OCI-M2 (cell line): ENCODE results near the gene TTC16.
A peak's percentile ranks its signal among the peaks of the same experiment; 100 is the strongest.

Experiments
- DNase-seq: peaks from one replicate; lab custom pipeline; 2025; ENCODE audit not compliant: unreplicated experiment; lab: John Stamatoyannopoulos, UW

Gene TTC16

DNA sequence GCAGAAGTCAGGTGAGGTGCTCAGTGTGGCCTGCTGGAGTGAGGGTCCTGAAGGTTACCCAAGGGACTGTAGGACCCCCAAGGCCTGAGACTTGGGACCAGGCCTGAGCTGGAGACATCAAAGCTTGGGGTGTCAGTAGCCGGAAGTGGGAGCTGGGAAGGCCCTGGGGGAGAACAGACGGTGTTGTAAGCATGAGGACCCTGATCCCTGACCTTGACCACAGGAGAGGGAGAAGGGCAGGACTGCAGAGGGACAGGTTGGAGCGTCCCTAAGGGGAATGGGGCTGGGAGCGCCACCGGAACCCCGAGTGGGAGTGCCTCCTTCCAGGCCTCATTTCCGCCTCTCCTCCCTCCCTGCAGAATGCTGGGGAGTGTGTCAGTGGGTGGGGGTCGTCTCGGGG lies 533 bp downstream of the TTC16 start:
- DNase-seq = no peak

DNA sequence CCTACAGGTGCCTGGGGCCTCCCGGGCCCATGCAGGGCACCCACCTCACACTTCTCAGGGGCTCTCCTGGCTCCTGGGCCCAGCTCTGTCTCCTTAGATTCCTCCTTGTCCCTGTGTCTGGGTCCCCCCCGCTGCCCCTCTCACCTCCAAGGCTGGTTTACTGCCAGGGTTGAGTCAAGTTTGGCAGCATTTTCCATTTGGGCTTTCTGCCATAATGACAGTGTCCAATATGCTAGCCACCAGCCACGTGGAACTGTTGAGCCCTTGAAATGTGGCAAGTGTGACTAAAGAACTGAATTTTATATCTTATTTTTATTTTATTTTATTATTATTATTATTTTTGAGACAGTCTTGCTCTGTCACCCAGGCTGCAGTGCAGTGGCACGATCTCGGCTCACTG lies 1.9 kb downstream of the TTC16 start:
- DNase-seq = no peak

DNA sequence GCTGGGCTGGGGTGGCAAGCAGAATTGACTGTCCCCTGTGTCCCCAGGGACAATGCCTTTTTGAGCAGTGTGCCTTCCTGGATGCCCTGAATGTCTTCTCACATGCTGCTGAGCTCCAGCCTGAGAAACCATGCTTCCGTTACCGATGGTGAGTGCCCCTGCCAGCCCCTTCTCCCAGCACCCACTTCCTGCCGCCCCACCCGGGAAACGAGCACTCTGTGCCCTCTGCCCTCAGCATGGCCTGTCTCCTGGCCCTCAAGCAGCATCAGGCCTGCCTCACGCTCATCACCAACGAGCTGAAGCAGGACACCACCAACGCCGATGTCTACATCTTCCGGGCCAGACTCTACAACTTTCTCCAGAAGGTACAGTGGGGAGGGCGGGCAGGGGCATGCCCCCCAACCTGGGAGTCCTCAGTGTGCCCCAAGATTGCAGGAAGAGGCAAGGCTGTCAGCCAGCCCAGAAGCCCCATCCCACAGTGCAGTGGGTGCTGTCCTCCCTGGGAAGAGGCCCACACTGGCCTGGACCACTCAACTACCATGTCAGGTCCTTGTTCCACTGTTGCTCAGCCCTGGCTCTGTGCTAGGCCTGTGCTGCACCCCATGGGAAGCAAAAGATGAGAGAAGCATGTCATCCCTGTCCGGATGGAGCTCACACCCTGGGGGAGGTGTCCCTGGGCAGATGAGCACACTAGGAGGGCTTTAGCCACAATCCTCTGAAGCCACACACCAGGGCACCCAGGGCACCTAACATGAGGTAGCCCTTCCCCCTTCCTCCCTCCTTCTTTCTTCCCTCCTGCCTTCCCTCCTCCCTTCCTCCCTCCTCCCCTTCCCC lies 4.4 kb downstream of the TTC16 start:
- DNase-seq = no peak

DNA sequence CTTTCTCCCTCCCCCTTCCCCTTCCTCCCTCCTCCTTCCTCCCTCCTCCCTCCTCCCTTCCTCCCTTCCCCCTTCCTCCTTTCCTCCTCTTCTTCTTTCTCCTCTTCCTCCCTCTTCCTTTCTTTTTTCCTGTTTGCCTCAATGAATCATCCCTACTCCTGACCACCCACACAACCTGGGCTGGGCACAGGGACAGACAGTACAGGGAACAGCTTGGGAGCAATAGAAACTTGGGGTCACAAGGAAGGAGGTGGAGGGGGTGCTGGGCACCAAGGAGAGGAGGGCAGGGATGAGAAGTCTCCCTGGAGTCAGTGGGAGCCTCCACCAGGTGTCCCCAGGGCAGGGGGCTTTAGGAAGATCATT lies 5.0 kb downstream of the TTC16 start:
- no peak for DNase-seq

DNA sequence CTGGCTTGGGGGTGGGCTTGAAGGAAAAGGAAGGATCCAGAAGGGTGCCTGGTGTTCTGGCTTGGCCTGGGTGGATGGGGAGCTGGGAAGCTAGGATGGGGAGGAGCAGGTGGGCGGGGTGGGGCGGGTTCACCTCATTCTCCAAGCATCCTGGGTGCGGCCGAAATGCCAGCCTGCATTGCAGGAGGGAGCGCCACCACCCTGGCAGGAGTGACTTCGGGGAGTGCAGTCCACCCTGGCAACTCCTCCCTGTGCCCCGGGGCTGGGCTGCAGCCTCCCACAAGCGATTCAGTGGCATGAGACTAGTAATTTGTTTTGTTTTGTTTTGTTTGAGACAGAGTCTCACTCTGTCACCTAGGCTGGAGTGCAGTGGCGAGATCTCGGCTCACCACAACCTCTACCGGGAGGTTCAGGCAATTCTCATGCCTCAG lies 5.5 kb downstream of the TTC16 start:
- DNase-seq = no peak

DNA sequence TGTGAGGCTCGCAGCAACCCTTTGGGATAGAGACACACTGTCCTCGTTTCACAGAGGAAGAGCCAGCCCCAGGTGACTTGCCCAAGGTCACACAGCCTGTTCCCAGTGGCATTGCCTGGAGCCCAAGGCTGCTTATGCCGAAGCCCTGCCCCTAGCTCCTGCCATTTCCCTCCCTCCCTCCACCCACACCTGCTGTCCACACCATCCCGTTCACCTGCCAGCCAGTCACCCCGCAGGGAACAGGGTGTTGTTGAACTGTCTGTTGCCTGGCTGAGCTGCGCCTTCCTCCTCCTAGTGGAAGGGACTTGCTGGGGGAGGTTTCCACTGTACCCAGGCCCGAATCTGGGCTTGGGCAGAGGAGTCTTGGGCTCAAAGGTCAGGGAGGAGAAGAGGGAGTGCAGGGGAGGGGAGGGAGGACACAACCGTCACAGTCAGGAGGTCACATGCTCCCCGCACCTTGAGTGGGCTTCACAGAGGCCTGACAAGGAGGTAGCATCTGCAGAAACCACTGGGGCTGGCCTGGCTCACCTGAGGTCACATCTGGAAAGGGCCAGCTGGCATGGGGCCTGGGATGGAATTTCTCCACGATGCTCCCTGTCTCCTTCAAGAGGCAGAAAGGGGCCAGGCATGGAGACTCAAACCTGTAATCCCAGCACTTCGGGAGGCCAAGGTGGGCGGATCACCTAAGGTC lies 6.3 kb downstream of the TTC16 start:
- no peak for DNase-seq

DNA sequence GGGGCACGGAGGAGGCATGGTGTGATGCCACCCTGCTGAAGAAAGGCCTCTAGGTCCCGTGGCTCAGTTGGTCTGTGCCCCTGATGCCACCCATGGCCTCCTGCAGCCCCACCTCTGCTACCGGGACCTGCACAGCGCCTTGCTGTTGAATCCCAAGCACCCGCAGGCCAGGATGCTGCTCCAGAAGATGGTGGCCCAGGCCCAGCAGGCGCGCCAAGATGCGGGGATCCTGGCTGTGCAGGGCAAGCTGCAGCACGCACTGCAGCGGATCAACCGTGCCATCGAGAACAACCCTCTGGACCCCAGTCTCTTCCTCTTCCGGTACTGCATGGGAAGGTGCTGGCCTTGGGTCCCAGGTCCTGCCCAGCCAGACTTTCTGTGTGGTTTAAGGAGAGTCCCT lies 7.1 kb downstream of the TTC16 start:
- DNase-seq = no peak

DNA sequence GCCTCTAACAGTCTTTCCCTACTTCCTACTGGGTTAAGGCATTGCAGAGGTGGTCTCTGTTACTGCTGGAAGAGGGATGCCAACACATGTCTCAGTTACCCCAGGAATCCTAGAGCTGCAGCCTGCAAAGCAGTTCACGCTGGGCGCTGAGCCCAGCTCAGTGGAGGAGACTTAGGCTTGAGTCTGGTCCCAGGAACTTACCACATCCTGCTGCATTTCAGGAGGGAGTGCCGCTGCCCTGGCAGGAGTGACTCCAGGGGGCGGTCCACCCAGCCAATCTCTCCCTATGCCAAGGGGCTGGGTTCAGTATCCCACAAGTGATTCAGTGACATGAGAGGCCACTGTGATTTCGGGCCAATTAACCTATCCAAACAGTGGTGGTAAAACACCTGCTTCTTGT lies 7.6 kb downstream of the TTC16 start:
- no peak for DNase-seq

DNA sequence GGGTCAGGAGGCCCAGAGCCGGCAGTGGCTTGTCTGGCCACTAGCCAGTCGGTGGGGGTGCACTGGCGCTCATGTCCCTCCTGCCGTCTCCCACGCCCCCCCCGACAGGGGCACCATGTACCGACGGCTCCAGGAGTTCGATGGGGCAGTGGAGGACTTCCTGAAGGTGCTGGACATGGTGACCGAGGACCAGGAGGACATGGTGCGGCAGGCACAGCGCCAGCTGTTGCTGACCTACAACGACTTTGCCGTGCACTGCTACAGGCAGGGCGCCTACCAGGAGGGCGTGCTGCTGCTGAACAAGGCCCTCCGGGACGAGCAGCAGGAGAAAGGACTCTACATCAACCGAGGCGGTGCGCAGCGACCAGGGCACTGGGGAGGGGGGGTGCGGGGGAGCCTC lies 8.1 kb downstream of the TTC16 start:
- DNase-seq = no peak

DNA sequence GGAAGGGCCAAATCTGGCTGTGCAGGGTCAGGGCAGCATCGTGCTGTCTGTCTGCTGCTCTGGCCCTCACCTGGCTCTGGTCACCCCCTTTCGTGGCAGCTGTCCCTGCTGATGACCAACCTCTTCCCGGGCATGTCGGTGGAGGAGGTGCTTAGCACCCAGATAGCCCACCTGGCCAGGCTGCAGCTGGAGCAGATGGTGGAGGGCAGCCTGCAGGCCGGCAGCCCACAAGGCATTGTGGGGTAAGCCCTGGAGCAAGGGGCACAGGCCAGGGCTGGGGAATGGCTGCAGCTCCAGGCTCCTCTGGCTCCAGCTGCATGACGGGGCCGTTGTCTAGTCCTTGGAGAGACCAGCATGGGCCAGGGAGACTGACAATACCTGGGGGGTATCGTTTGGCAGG lies 11.0 kb downstream of the TTC16 start:
- DNase-seq = no peak

DNA sequence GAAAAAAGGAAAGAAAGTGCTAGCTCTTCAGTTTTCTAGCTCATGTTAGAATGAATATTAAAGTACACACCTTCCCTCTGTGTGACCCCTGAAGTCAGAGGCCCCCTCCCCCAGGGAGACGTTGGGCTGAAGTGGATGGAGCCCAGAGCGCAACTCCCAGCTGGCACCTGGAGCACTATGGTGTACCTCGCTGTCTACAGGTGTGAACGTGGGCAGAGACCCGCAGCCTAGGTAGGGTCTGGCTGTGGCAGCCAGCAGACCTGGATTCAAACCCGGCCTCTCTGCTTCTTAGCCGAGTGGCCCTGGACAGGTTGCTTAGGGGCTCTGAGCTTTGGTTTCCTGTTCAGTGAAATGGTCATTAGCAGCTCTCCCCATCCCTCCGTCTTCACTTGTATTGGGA lies 12.9 kb downstream of the TTC16 start:
- DNase-seq = no peak

DNA sequence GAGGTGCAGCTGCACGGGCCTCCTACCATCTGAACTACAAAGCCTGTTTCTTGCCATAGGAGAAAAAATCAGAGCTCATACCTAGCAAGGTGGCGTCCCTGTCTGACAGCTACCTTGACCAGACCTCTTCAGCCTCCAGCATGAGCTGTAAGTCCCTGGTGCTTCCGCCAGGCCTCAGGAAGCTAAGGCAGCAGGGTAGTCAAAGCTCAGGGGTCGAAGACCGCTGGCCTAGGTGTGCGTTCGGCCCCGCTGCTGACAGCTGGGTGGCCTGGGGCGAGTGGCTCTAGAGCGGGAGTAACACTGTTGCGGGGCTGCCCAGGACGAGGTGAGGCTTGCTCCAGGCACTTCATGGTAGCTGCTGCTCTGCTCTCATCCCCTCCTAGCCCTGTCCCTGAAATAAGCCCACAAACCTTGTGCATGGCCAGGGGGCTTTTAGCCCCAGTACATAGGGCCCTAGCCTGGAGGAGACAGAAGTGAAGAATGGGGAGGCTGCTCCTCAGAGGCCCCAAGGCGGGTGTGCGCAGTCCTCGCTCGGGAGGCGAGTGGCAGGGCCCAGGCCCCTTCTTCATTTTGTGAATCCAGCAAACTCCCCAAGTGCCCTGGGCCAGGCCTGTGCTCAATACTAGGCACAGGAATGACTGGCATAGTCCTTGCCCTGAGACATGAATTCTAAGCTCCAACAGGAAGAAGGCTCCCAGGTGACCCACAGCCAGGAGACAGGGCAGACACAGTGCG lies 13.8 kb downstream of the TTC16 start:
- DNase-seq = no peak

DNA sequence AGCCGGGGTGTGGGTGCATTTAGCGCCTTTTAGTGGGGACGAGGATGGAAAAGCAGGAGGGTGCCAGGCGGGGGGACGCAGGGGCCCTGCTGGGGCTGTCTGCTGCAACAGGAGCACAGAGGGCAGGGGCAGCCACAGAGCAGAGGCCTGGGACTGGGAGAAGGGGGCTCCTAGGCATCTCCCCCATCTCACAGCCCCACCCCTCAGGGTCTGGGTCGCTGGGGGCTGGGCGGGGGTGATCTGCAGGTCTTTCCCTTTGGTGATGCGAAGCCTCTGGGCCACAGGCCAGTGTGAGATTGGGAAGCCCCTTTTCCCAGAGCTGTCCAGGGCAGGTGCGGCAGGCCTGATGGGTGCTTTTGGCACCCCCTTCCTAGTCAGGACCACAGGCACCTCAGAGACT lies 14.4 kb downstream of the TTC16 start:
- DNase-seq = no peak

DNA sequence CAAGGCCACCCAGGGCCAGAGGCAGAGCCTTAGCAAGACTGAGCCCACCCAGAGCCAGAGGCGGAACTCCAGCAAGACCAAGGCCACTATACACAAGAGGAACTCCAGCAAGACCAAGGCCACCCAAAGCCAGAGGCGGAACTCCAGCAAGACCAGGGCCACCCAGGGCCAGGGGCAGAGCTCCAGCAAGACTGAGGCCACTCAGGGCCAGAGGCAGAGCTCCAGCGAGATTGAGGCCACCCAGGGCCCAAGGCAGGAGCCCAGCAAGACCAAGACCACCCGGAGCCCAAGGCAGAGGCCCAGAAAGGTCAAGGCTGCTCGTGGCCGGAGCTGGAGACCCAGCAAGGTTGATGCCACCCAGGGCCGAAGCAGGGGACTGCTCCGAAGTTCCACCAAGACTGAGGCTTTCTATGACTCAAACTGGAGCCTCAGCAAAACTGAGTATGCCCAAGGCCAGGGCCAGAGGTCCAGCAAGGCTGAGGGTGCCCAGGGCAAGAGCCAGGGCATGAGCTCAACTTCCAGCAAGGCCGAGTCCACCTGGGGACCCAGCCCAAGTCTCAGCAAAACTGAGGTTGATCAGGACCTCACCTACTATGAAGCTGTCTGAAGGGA lies 15.0 kb downstream of the TTC16 start:
- no peak for DNase-seq

DNA sequence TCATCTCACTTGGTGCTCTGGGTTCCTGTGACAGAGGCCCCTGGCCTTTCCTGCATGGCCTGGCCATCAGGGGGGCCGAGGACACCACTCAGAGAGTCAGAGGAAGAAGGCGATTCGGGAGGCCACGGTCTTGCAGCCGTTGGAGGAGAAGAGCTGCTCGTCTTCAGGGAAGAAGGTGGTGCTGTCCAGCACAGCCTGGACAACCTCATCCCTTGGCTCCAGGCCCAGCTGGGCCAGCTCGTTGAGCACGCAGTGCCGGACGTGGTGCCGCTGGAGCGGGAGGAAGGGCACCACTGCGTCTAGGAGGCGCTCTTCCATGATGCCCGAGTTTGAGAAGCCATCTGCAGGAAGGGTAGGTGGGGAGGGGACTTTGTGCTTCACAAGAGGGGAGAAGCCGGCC lies 16.1 kb downstream of the TTC16 start:
- DNase-seq = no peak

DNA sequence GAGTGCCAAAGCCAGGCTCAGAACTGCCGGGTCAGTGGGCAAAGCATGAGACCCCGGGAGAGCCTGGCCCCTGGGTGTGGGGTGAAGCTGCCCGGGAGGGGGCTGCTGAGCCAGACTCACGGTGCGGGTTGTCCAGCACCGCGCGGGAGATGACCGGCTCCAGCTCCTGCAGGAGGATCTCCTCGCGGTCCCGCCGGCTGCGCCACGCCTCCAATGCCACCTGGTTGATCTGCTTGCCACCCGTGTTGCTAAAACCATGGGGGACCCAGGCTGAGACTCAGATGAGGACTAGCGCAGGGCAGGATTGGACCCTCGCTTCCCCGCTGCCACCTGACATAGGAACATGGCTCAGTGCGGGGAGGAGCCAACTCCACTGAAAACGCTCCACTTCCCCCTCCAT lies 16.6 kb downstream of the TTC16 start:
- DNase-seq = no peak

DNA sequence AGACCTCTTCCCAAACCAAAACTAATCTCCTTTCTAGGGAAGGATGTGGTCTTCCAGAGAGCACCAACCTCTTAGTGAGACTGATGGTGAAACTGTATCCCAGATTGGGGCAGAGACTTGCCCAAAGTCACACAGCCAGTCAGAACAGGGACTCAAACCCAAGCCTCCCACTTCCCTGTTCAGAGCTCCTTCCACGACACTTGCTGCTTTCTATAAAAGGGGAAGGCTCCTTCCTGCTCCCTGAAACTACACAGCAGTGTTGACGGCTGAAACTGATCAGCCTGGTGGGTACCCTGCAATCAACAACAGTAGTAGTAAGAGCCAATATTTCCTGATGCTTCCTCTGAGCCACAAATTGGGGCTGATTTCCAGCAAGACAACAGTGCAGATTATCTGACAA lies 17.7 kb downstream of the TTC16 start:
- DNase-seq = no peak

DNA sequence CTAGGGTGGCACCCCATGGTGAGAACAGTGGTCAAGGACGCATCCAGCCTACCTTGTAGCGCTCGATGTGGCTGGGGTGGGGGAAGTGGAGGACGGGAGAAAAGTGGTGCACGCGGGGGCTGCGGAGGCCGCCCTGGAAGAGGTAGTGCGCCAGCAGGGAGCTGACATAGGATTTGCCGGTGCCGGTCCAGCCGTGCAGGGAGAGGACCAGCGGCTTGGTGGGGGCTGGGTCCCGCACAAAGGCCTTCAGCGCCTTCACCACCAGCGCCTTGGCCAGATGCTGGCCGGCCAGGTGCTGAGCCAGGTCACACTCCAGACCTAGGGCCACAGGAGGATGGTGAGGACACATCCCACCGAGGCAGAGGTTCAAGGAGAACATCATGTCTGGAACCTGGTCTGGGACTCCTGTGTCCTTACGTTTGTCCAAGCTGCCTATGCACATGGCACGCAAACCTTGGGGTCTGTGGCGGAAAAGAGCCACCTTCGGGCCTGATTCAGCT lies 18.4 kb downstream of the TTC16 start:
- DNase-seq = no peak

DNA sequence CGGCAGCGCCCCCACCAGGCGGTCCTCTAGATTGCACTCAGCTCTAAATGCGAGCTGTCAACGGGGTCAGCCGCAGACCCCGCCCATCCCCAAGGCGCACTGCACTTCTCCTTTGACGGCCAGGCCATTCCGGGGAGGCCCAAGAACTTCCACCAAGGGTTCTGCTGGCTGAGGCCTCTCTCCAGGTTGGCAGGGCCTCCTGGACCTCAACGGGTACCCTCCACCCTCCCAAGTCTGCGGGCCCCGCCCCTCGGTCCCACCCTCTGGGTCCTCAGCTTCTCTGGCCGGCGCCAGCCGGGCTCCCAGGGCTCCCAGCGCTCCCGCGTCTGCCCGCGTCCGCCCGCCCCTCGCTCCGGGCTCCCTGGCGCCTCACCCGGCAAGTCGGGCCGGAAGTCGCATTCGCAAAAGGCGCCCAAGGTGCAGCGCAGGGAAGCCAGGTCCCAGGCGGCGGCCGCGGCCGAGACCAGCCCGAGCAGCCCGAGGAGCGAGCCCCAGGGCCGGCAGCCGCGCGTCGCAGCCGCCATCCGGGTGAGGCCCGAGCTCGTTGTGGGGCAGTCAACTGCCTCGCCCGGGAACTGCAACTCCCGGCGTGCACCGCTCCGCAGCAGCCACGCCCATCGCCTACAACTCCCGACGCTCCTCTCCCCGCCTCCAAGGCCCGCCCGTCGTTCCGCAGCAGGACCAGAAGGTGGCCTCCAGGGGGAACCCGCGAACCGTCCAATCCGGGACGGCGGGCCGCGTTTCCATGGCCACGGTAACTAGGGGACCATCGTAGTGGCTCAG lies 19.1 kb downstream of the TTC16 start, which contains the start of gene TOR2A:
TSS of gene TOR2A (minus strand) at position 548 of the 783 bp plus-strand sequence. CDS start at position 524, 24 bp downstream.
- DNase-seq = peak; percentile 67

DNA sequence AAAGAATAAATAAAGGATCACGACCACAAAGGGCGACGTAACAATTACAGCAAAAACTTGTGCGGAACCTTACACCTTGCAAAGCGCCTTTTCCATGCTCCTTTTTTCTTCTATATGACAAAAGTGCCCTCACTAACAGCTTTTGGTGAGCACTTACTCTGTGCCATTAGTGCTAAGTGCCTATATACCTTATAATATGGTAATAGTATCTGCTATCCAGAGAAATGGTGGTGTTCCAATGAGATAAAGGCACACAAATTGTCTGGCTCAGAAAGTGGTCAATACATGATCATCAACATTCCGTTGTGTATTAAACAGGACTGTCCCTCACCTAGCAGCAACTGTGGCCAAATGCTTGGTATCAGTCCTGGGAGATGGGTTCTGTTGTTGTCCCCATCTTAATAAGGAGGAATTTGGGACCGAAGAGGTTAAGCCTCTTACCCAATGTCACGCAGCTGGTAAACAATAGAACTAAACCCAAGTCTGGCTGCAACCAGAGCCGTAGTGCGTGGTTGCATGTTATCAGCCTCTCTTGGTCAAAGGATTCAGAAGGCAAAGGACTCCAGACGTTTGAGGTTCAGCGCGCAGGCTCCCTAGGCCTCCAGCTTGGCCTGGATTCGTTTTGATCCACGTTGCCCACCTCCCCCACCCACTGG lies 19.8 kb downstream of the TTC16 start:
- no peak for DNase-seq
